ENCODE results near the gene LDLRAD3. TPM values are rescaled to one million over a fixed set of nuclear protein-coding genes. Genes with fewer than 3 reads are reported as not detected.

The LDLRAD3 gene
- total RNA-seq, 2 donors from 2014 or later = 0.10 to 1.8 TPM

DNA sequence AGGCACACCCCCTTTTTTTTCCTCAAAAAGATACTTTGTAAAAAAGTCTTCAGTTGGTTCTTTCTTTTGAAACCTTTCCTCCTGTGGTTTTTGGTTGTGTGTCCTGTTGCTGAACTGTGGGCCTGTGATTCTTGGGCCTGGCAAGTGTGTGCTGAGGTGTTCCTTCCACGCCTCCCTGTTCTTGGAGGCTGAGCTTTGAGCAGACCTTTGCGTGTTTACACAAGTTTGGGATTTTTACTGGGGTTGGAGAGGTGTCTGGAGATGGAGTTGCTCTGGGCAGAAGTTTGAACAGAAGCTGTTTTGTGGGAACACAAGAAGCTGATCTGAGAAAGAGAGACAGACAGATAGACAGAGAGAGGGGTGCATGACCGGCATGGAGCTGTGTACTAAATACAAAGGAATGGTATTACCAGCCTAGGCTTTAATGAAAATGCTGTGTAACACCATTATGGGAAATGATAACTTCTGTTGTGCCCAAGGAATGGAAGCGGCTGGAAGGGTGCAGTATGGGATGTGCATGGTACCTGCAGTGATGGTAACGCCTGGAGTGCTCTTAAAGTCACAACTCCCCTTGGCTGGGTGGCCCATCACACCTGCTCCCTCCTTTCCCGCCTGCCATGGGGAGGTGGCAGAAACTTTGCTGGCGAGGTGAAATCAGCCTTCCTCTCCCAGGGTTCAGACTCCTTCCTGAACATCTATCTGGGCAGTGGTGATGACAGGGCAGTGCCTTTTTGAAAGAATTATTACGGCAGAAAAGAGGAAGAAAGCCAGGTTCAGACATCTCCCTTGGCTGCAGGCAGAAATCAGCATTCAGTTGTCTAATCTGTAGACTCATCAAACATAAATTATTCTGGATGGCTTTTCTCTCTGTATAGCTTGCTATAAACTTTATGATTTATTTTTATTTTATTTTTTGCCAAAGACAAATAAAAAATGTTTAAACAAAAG, 70.4 kb downstream of the LDLRAD3 start:
- ATAC-seq = no peak
- Mint-ChIP-seq H3K27ac (no peak overlapping the region), H3K4me1 (ENCODE audit: low read depth in 2 of 2) (no peaks in the 10 kb centered on the region), H3K36me3 (no peaks in the 10 kb centered on the region), H3K4me3 (no peak overlapping the region), H3K27me3 (peaks cover 8 to 16% of the 10 kb centered on the region in 2 donors), H3K9me3 (no peaks in the 10 kb centered on the region)
- no peak for DNase-seq (ENCODE audit: low spot score)

DNA sequence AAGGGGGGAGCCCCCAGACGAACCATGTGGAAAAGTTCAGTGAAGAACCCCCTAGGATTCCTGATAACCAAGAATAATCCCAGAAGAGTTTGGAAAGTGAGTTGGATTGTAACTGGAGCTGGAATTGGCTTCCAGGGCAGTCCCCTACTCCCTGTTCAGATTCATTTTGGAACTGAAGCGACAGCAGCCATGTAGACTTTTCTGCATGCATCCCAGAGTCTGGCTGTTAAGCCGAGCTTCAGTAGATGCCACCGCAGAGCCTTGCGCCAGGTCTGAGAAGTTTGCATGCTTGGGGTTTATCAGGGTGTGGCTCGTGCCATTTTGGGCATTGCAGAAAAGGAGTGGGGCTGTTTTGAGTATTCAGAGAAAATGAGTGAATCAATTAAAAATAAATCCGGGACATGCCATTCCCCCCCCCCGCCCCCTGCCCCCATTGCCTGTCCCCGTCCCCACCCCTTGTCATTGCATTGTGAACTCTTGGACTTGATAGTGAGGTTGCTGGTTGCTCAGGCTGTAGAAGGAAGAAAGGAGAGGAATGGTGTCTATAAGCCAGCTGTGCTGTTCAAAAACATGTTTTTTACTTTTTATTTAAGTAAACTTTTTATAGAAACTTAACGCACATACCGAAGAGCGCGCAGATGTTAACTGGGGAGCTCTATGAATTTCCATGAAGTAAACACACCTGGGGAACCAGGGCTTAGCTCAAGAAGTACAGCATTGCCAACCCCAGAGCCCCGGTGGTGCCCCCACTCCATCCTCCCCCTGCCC, 71.2 kb downstream of the LDLRAD3 start:
- Mint-ChIP-seq H3K9me3 (no peaks in the 10 kb centered on the region), H3K36me3 (no peaks in the 10 kb centered on the region), H3K27ac (no peak overlapping the region), H3K27me3 (peaks cover 9 to 16% of the 10 kb centered on the region in 2 donors), H3K4me1 (ENCODE audit: low read depth in 2 of 2) (no peaks in the 10 kb centered on the region), H3K4me3 (no peak overlapping the region)
- no peak for ATAC-seq
- no peak for DNase-seq (ENCODE audit: low spot score)

DNA sequence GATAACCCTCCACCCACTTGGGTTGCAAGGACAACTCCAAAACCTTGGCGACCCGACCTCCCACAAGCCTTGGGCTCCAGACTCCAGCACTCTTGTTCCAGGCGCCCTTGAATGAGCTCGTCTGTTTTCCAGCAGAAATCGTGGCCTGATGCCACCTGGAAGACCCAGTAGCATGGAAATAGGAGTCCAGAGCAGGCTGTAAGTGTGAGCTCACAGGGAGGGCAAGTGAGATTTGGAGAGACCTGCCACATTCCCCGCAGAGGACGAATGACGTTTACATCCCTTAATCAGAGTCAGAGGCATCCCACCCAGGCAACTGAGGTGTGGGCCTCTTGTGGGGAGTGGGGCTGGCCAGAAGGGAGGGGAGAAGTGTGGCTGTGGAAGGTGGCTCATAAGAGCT, 71.9 kb downstream of the LDLRAD3 start:
- H3K27ac Mint-ChIP-seq = no peak overlapping the region
- ATAC-seq = no peak

GRCh38 chr11:36016263-36016662, 72.4 kb downstream of the LDLRAD3 start:
- no peak for ATAC-seq
- Mint-ChIP-seq H3K36me3 (no peaks in the 10 kb centered on the region), H3K27ac (no peak overlapping the region), H3K4me3 (no peak overlapping the region), H3K27me3 (peaks cover 20 to 26% of the 10 kb centered on the region in 2 donors), H3K9me3 (no peaks in the 10 kb centered on the region), H3K4me1 (ENCODE audit: low read depth in 2 of 2) (no peaks in the 10 kb centered on the region)
- DNase-seq (ENCODE audit: low spot score) = no peak

More for the DNA sequence above, 71.9 kb downstream of the LDLRAD3 start:
- no peaks in the 10 kb centered on the region for H3K36me3 Mint-ChIP-seq
- H3K27me3 Mint-ChIP-seq = peaks cover 16 to 21% of the 10 kb centered on the region in 2 donors
- H3K4me3 Mint-ChIP-seq = no peak overlapping the region
- no peak for DNase-seq (ENCODE audit: low spot score)
- no peaks in the 10 kb centered on the region for H3K9me3 Mint-ChIP-seq
- H3K4me1 Mint-ChIP-seq (ENCODE audit: low read depth in 2 of 2) = no peaks in the 10 kb centered on the region

- ATAC-seq (no peak), DNase-seq (ENCODE audit: low spot score) (no peak)
- H3K9me3 Mint-ChIP-seq = no peaks in the 10 kb centered on the region
- H3K27ac Mint-ChIP-seq = no peak overlapping the region
- no peak overlapping the region for H3K4me3 Mint-ChIP-seq
- no peaks in the 10 kb centered on the region for H3K4me1 Mint-ChIP-seq (ENCODE audit: low read depth in 2 of 2)
- no peaks in the 10 kb centered on the region for H3K36me3 Mint-ChIP-seq
- peaks cover 22 to 27% of the 10 kb centered on the region in 2 donors for H3K27me3 Mint-ChIP-seq
These were observed 72.8 kb downstream of the LDLRAD3 start for GRCh38 chr11:36016709-36017108.

GRCh38 chr11:36019005-36019596, 75.2 kb downstream of the LDLRAD3 start:
- peaks cover 18 to 25% of the 10 kb centered on the region in 2 donors for H3K27me3 Mint-ChIP-seq
- H3K36me3 Mint-ChIP-seq = no peaks in the 10 kb centered on the region
- no peaks in the 10 kb centered on the region for H3K9me3 Mint-ChIP-seq

GRCh38 chr11:36019722-36020121, 75.9 kb downstream of the LDLRAD3 start:
- Mint-ChIP-seq H3K9me3 (no peaks in the 10 kb centered on the region), H3K4me1 (ENCODE audit: low read depth in 2 of 2) (no peaks in the 10 kb centered on the region), H3K4me3 (no peak overlapping the region), H3K36me3 (no peaks in the 10 kb centered on the region), H3K27ac (no peak overlapping the region), H3K27me3 (peaks cover 14 to 24% of the 10 kb centered on the region in 2 donors)
- peak in 1 of 2 donors; percentile 34 for ATAC-seq
- no peak for DNase-seq (ENCODE audit: low spot score)

More at GRCh38 chr11:36019005-36019596, 75.2 kb downstream of the LDLRAD3 start:
- Mint-ChIP-seq H3K27ac (no peak overlapping the region), H3K4me3 (no peak overlapping the region), H3K4me1 (ENCODE audit: low read depth in 2 of 2) (no peaks in the 10 kb centered on the region)
- no peak for DNase-seq (ENCODE audit: low spot score)
- no peak for ATAC-seq

- no peaks in the 10 kb centered on the region for H3K4me1 Mint-ChIP-seq (ENCODE audit: low read depth in 2 of 2)
- H3K36me3 Mint-ChIP-seq = no peaks in the 10 kb centered on the region
- peaks cover 14 to 24% of the 10 kb centered on the region in 2 donors for H3K27me3 Mint-ChIP-seq
- no peak overlapping the region for H3K4me3 Mint-ChIP-seq
- ATAC-seq (no peak), DNase-seq (ENCODE audit: low spot score) (no peak)
- H3K27ac Mint-ChIP-seq = no peak overlapping the region
- H3K9me3 Mint-ChIP-seq = no peaks in the 10 kb centered on the region
These were observed 79.0 kb downstream of the LDLRAD3 start for GRCh38 chr11:36022882-36023281.

DNA sequence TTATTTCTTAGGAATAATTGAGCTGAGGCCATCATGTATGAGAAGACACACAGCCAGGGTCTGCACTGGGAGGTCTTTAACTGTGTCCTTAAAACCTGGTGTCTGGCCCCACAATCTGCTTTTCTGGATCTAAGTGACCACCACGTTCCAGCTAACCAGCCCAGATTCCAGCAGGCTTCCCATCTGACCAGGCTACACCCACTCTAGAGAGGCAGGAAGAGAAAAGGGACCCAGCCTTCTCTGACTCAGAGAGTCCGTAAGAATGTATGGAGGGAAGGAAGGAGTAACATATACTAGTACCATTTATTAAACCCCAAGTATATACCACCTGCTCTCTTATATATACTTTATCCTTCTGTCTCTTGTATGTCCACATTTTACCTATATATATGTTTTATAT, 80.1 kb downstream of the LDLRAD3 start:
- Mint-ChIP-seq H3K36me3 (no peaks in the 10 kb centered on the region), H3K27ac (no peak overlapping the region), H3K4me3 (no peak overlapping the region), H3K27me3 (peaks cover 14 to 19% of the 10 kb centered on the region in 2 donors), H3K9me3 (no peaks in the 10 kb centered on the region), H3K4me1 (ENCODE audit: low read depth in 2 of 2) (no peaks in the 10 kb centered on the region)
- DNase-seq (ENCODE audit: low spot score) (no peak), ATAC-seq (peak in 1 of 2 donors; percentile 33)

DNA sequence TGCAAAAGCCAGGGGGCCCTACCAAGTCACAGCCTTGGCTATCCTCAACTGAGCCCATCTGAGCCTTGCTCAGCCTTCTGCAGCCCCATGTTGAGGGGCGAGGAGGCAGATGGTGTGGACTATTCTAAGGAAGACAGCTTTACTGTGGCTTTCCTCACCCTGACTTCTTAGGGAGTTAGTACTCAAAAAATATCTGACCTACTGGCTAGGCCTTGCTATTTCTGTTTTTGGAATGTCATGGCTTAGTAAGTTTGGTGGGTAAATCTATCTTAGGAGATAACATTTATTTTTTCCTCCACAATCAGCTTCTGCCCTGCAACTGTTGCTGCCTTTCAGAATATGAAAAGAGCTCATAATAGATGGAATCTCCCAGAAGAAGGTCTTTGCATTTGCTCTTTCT, 80.9 kb downstream of the LDLRAD3 start:
- Mint-ChIP-seq H3K4me1 (ENCODE audit: low read depth in 2 of 2) (no peaks in the 10 kb centered on the region), H3K4me3 (no peak overlapping the region), H3K36me3 (no peaks in the 10 kb centered on the region), H3K27ac (no peak overlapping the region), H3K27me3 (peaks cover 14 to 16% of the 10 kb centered on the region in 2 donors), H3K9me3 (no peaks in the 10 kb centered on the region)
- DNase-seq (ENCODE audit: low spot score) = no peak
- ATAC-seq = peak in 1 of 2 donors; percentile 16

DNA sequence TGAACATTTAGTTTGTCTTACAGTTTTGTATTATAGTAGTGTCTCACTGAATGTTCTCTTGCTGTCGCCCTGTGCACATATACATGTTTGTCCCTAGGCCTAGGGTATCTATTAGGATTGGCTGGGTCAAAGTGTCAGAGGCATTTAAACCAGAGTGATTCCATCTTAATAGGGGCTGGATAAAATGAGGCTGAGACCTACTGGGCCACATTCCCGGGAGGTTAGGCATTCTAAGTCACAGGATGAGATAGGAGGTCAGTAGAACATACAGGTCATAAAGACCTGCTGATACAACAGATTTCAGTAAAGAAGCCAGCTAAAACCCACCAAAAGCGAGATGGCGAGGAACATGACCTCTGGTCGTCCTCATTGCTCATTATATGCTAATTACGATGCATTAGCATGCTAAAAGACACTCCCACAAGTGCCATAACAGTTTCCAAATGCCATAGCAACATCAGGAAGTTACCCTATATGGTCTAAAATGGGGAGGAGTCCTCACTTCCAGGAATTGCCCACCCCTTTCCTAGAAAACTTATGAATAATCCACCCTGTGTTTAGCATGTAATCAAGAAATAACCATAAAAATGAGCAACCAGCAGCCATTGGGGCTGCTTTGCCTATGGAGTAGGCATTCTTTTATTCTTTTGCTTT, 82.6 kb downstream of the LDLRAD3 start:
- no peaks in the 10 kb centered on the region for H3K4me1 Mint-ChIP-seq (ENCODE audit: low read depth in 2 of 2)
- ATAC-seq (no peak), DNase-seq (ENCODE audit: low spot score) (no peak)
- no peak overlapping the region for H3K27ac Mint-ChIP-seq
- H3K4me3 Mint-ChIP-seq = no peak overlapping the region
- H3K9me3 Mint-ChIP-seq = no peaks in the 10 kb centered on the region
- peaks cover 8 to 11% of the 10 kb centered on the region in 2 donors for H3K27me3 Mint-ChIP-seq
- H3K36me3 Mint-ChIP-seq = no peaks in the 10 kb centered on the region

GRCh38 chr11:36027731-36028130, 83.9 kb downstream of the LDLRAD3 start:
- no peak for ATAC-seq
- H3K27ac Mint-ChIP-seq = no peak overlapping the region

DNA sequence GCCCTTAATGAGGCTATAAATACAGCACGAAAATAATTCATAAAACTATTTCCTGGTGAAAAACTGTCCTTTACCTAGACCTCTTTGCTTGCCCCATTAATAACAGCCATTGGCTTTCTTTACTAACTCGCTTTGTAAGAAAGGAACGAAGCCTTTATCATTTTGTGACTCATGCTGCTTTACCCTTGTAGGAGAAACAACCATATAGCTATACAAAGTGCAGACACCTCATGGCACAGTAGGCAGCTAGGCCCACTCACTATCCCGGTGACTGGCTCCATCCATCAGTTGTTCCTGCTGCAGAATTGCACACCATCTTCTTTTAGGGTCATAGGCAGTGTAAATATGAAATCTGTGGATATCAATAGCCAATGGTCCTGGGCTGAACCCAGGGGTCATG, 85.8 kb downstream of the LDLRAD3 start:
- Mint-ChIP-seq H3K9me3 (no peaks in the 10 kb centered on the region), H3K4me3 (no peak overlapping the region), H3K36me3 (no peaks in the 10 kb centered on the region), H3K27me3 (peaks cover 5 to 17% of the 10 kb centered on the region in 2 donors), H3K4me1 (ENCODE audit: low read depth in 2 of 2) (no peaks in the 10 kb centered on the region), H3K27ac (no peak overlapping the region)
- ATAC-seq = no peak
- DNase-seq (ENCODE audit: low spot score) = no peak

More at GRCh38 chr11:36027731-36028130, 83.9 kb downstream of the LDLRAD3 start:
- Mint-ChIP-seq H3K4me1 (ENCODE audit: low read depth in 2 of 2) (no peaks in the 10 kb centered on the region), H3K4me3 (no peak overlapping the region), H3K27me3 (peaks cover 5 to 11% of the 10 kb centered on the region in 2 donors), H3K36me3 (no peaks in the 10 kb centered on the region), H3K9me3 (no peaks in the 10 kb centered on the region)
- no peak for DNase-seq (ENCODE audit: low spot score)
